Right lobe of liver (tissue), 6 donors: ENCODE measurements around the gene TFE3. TPM values are rescaled to one million over a fixed set of nuclear protein-coding genes. Genes with fewer than 3 reads are reported as not detected.

ENCODE experiments used
- ATAC-seq, 4 donors: fragments of 200-7000 bp; cut with Tn5 transposase; one replicate each; pipeline ENCODE4 v1.9.1; 2020; ENCODE audit warnings: mild to moderate bottlenecking in 4 of 4, moderate library complexity in 4 of 4
- DNase-seq, 3 donors: peaks; one replicate each; pipeline ENCODE4 v3.0.0-alpha.2; 2020
- H3K27ac ChIP-seq, 3 donors: fragments of 200-600 bp; one replicate each; pipeline ENCODE4 v1.8.0; 2022
- H3K27me3 ChIP-seq, 2 donors: fragments of 200-600 bp; one replicate each; pipeline ENCODE4 v1.8.0; 2022
- H3K36me3 ChIP-seq, 4 donors: fragments of 200-600 bp; sonication (generic) in 1 of 4; one replicate each; pipeline versions ENCODE4 v1.5.1 to v1.8.0; 2017 to 2022; ENCODE audit warnings: control low read depth in 1 of 4
- H3K4me1 ChIP-seq, 4 donors: fragments of 200-600 bp; sonication (generic) in 1 of 4; one replicate each; pipeline versions ENCODE4 v1.5.1 to v1.8.0; 2017 to 2022; ENCODE audit warnings: control low read depth in 1 of 4
- H3K4me3 ChIP-seq, 3 donors: fragments of 200-600 bp; one replicate each; pipeline ENCODE4 v1.8.0; 2022
- H3K9me3 ChIP-seq, 4 donors: fragments of 200-600 bp; sonication (generic) in 1 of 4; one replicate each; pipeline versions ENCODE4 v1.5.1 to v1.8.0; 2017 to 2022; ENCODE audit warnings: control low read depth in 1 of 4
- POLR2A ChIP-seq: fragments of 450-650 bp; IDR thresholded peaks from one replicate; pipeline ENCODE4 v1.6.1; 2017; ENCODE audit warnings: antibody characterized with exemption, mild to moderate bottlenecking
- WGBS: methylation state at CpG from one replicate; pipeline ENCODE4 v1.1.6; 2018; ENCODE audit warnings: low coverage, low lambda C conversion rate; ENCODE audit not compliant: insufficient coverage; ENCODE audit errors: missing lambda C conversion rate; 5-methylcytosine and 5-hydroxymethylcytosine counted together
- intact Hi-C, 2 donors: fragments of 100-400 bp; cut with DNase I; formaldehyde crosslinking; loops; one replicate each; pipeline versions ENCODE4 v1.11.2 to v1.14.1; 2022
- total RNA-seq, 6 experiments: library from RNA; depleted of rRNA in 2 of 6; stranded (reverse); fragments of >200 nt in 2 of 6; fragmentation: NEBNext Ultra II Directional in 3 of 6; extraction: Animal tissue kit (Norgen Biotek cat#: 25700) in 3 of 6; gene quantifications; one replicate each; pipeline versions ENCODE4 v1.1.0 to v1.2.4, GENCODE V29; 2016 to 2023
- TF ChIP-seq, protein P1 (sequence below), 4 donors: fragments of 200-600 bp in 3 of 4; fragments of 450-650 bp in 1 of 4; IDR thresholded peaks; one replicate each; pipeline versions ENCODE4 v1.5.1 to v1.8.0; 2016 to 2022; ENCODE audit warnings: antibody characterized with exemption in 4 of 4, mild to moderate bottlenecking in 2 of 4
- donor health status: DM: no; HTN: yes; CAD: no.
- donor health status: DM: no; HTN: no; CAD: no.
- donor health status: DM: no; HTN: no; CAD: no.
- donor health status: DM: no; HTN: yes; CAD: no.
- donor health status: DM: no; HTN: yes; CAD: no.

TFE3 gene
- total RNA-seq, 6 experiments from 2014 or later: 14.9 to 43.3 (median 23.3) TPM

DNA sequence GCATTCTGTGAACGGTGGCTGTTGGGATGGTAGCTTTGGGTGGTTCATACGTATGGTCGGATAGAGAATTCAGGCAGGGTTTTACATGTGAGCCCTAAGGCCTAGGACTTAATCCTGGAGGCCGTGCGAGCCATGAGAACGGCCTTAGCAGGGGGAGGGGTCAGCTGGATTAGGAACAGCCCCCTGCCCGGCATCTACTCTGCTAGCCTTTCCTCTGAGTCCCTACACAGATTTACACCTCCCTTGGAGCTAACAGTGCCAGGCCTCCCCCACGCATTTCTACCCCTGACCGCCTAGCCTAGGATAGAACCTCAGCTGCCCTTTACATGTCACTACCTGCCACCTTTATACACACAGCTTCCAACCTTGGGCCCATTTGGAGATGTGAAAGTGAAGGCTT, 23.5 kb upstream of the TFE3 start:
- no peak overlapping the region for H3K27ac ChIP-seq
- TF ChIP-seq, protein P1, sequence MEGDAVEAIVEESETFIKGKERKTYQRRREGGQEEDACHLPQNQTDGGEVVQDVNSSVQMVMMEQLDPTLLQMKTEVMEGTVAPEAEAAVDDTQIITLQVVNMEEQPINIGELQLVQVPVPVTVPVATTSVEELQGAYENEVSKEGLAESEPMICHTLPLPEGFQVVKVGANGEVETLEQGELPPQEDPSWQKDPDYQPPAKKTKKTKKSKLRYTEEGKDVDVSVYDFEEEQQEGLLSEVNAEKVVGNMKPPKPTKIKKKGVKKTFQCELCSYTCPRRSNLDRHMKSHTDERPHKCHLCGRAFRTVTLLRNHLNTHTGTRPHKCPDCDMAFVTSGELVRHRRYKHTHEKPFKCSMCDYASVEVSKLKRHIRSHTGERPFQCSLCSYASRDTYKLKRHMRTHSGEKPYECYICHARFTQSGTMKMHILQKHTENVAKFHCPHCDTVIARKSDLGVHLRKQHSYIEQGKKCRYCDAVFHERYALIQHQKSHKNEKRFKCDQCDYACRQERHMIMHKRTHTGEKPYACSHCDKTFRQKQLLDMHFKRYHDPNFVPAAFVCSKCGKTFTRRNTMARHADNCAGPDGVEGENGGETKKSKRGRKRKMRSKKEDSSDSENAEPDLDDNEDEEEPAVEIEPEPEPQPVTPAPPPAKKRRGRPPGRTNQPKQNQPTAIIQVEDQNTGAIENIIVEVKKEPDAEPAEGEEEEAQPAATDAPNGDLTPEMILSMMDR (IDR thresholded peaks at IDR 0.05): no peak
- TF ChIP-seq POLR2A: no peak
- no peak for ATAC-seq
- H3K36me3 ChIP-seq: no peaks in the 10 kb centered on the region
- no peaks in the 10 kb centered on the region for H3K4me1 ChIP-seq
- 100% methylated on average over 2 of the region's 9 CpGs for WGBS
- H3K4me3 ChIP-seq: no peak overlapping the region
- no peaks in the 10 kb centered on the region for H3K27me3 ChIP-seq
- no peak for DNase-seq
- H3K9me3 ChIP-seq: no peaks in the 10 kb centered on the region
- intact Hi-C loops: no loop called here

DNA sequence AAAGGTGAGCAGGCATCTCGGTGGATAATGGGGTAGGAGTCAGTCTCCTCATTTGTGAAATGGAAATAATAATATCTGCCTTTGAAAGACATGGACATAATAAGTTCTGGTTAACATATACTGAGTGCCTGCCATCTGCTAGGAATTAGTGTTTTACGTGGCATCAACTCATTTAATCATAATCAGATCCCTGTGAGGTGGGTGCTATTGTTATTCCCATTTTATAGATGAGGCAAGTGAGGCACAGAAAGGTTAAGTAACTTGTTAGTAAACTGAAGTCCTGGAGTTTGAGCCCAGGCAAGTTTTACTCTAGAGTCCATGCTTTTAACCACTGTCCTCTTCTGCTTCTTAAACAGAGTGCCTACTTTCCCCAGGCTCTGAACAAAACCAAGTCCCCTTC, 23.1 kb upstream of the TFE3 start:
- intact Hi-C loops: no loop called here
- Histone ChIP-seq H3K4me3 (no peak overlapping the region), H3K27me3 (no peaks in the 10 kb centered on the region), H3K27ac (no peak overlapping the region), H3K4me1 (no peaks in the 10 kb centered on the region), H3K36me3 (no peaks in the 10 kb centered on the region), H3K9me3 (no peaks in the 10 kb centered on the region)
- ATAC-seq (no peak), DNase-seq (no peak)
- WGBS: 63% methylated on average over 2 of the region's 2 CpGs
- TF ChIP-seq, protein P1 (IDR thresholded peaks at IDR 0.05): no peak
- TF ChIP-seq POLR2A: no peak

DNA sequence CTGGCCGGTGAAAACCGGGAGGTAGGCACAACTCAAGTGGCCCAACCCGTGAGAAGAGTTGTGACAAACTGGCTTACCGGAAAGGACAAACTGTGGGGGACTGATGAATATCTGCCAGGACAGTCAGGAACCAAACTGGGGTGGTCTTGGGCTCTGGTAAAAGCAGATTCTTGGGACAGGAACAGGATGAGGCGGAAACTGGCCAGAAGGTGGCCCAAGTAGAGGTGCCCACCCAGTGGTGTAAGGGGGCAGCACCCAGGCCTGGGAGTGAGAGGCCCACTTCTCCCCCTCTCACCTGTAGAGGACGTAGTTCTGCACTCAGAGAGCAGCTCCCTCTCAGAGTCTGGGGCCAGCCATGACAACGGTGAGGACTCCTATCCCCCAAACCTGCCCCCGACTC, 21.6 kb upstream of the TFE3 start:
- TF ChIP-seq POLR2A: no peak
- TF ChIP-seq, protein P1 (IDR thresholded peaks at IDR 0.05): no peak
- intact Hi-C loops: no loop called here
- no peak for DNase-seq
- no peaks in the 10 kb centered on the region for H3K27me3 ChIP-seq
- no peaks in the 10 kb centered on the region for H3K4me1 ChIP-seq
- no peaks in the 10 kb centered on the region for H3K9me3 ChIP-seq
- ATAC-seq: no peak
- no peak overlapping the region for H3K4me3 ChIP-seq
- no peak overlapping the region for H3K27ac ChIP-seq
- no peaks in the 10 kb centered on the region for H3K36me3 ChIP-seq
- 73% methylated on average over 5 of the region's 8 CpGs for WGBS

DNA sequence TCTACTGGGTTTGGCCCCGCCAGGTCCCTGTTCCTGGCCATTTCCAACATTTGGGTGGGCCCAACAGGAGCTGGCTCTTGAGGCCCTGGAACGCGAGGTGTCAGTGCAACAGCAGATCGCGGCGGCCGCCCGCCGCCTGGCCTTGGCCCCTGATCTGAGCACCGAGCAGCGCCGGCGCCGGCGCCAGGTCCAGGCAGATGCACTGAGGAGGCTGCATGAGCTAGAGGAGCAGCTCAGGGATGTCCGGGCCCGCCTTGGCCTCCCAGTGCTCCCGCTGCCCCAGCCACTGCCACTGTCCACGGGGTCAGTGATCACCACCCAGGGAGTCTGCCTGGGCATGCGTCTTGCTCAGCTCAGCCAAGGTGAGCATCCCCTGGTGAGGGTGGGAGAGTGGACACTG, 21.1 kb upstream of the TFE3 start:
- DNase-seq (no peak), ATAC-seq (no peak)
- H3K9me3 ChIP-seq: no peaks in the 10 kb centered on the region
- H3K4me1 ChIP-seq: no peaks in the 10 kb centered on the region
- no peak overlapping the region for H3K4me3 ChIP-seq
- WGBS: no CpG with 5 or more reads among the region's 20 CpGs
- intact Hi-C loops: no loop called here
- H3K27me3 ChIP-seq: no peaks in the 10 kb centered on the region
- TF ChIP-seq, protein P1 (IDR thresholded peaks at IDR 0.05): no peak
- no peak for TF ChIP-seq POLR2A
- H3K27ac ChIP-seq: no peak overlapping the region
- no peaks in the 10 kb centered on the region for H3K36me3 ChIP-seq

DNA sequence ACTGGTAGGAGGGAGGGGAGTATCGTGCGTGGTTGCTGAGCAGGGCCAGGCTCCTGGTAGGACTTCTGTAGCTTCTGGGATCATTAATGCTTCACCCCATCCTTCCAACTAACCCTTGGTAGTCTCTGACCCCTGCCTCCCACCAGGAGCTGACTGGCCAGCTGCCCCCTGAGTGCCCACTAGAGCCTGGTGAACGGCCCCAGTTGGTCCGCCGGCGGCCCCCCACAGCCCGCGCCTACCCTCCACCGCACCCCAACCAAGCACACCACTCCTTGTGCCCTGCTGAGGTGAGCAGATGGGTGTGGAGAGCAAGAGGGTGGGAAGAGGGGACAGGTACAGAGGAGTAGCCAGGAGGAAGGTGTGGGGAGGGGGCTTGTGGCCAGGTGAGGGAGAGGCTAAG, 20.6 kb upstream of the TFE3 start:
- DNase-seq (no peak), ATAC-seq (no peak)
- TF ChIP-seq, protein P1 (IDR thresholded peaks at IDR 0.05): no peak
- H3K27me3 ChIP-seq: no peaks in the 10 kb centered on the region
- no peaks in the 10 kb centered on the region for H3K9me3 ChIP-seq
- H3K4me1 ChIP-seq: no peaks in the 10 kb centered on the region
- H3K27ac ChIP-seq: no peak overlapping the region
- H3K36me3 ChIP-seq: no peaks in the 10 kb centered on the region
- WGBS: 95% methylated on average over 6 of the region's 9 CpGs
- intact Hi-C loops: no loop called here
- no peak overlapping the region for H3K4me3 ChIP-seq
